Activated B cell treated with CpG ODN at 0.5 μM for 24 hours (primary cell): Measurements from ENCODE around the gene AGO3. TPM values are rescaled to one million over a fixed set of nuclear protein-coding genes. Genes with fewer than 3 reads are reported as not detected.
A peak's percentile ranks its signal among the peaks of the same experiment; 100 is the strongest.

ENCODE experiments used
- ATAC-seq: fragments of 200-7000 bp; cut with Tn5 transposase; one replicate; pipeline ENCODE4 v1.10.0; 2021; ENCODE audit warnings: low read depth, mild to moderate bottlenecking, moderate library complexity
- CTCF ChIA-PET: fragments of 350-600 bp; sonication (Branson Sonifier 250); formaldehyde crosslinking; loops from one replicate; lab custom pipeline; 2021; ENCODE audit warnings: antibody characterized with exemption; lab: Charles Lee
- POLR2A ChIA-PET: fragments of 350-600 bp; sonication (Branson Sonifier 250); formaldehyde crosslinking; loops from one replicate; lab custom pipeline; 2021; ENCODE audit warnings: antibody characterized with exemption; lab: Charles Lee
- DNase-seq: peaks from one replicate; pipeline ENCODE4 v3.0.0; 2022
- H3K27ac Mint-ChIP-seq: one replicate; pipeline ENCODE4 v1.8.0; 2020; ENCODE audit warnings: mixed read lengths
- H3K27me3 Mint-ChIP-seq: one replicate; pipeline ENCODE4 v1.8.0; 2021; ENCODE audit warnings: mixed read lengths
- H3K36me3 Mint-ChIP-seq: one replicate; pipeline ENCODE4 v1.8.0; 2021; ENCODE audit warnings: low read depth, mixed read lengths
- H3K4me1 Mint-ChIP-seq: one replicate; pipeline ENCODE4 v1.8.0; 2021; ENCODE audit warnings: mixed read lengths
- H3K4me3 Mint-ChIP-seq: one replicate; pipeline ENCODE4 v1.8.0; 2020; ENCODE audit warnings: mild to moderate bottlenecking, mixed read lengths
- H3K9me3 Mint-ChIP-seq: one replicate; pipeline ENCODE4 v1.8.0; 2020; ENCODE audit warnings: mixed read lengths
- CTCF ChIP-seq: fragments of 200-600 bp; IDR thresholded peaks from one replicate; pipeline ENCODE4 v1.8.0; 2022; ENCODE audit warnings: antibody characterized with exemption, mild to moderate bottlenecking
- intact Hi-C: fragments of 100-400 bp; cut with micrococcal nuclease; formaldehyde crosslinking; loops from one replicate; pipeline ENCODE4 v1.15.1; 2024
- total RNA-seq: library from RNA; stranded (reverse); gene quantifications from 2 replicates; pipeline ENCODE4 v1.2.3, GENCODE V29; 2022

The AGO3 gene
- total RNA-seq, 1 donor from 2014 or later, result 37.2 TPM

GRCh38 chr1:35883635-35884101 is 47.2 kb upstream of the AGO3 start:
- H3K4me3 Mint-ChIP-seq, result peak overlapping the region; percentile 95
- peak; percentile 6 for ATAC-seq
- H3K36me3 Mint-ChIP-seq, result peaks cover 8% of the 10 kb centered on the region
- DNase-seq, result peak; percentile 45
- peaks cover 53% of the 10 kb centered on the region for H3K4me1 Mint-ChIP-seq
- intact Hi-C loops, result loop anchor here (1.0 to 10.0 kb wide), 6 partner anchors 11 to 421 kb away; partner anchors contain the start of genes ADPRS, AGO3, AGO4 and CLSPN
- H3K9me3 Mint-ChIP-seq, result no peaks in the 10 kb centered on the region
- peak overlapping the region; percentile 80 for H3K27ac Mint-ChIP-seq
- ChIA-PET POLR2A (interaction anchor here (0.6 to 2.0 kb wide), 6 partner anchors 9 to 656 kb away, joined by 3 to 25 read pairs (median 6); partner anchors contain the start of gene AGO3), CTCF (interaction anchor here (0.6 to 1.4 kb wide), 7 partner anchors 8 to 108 kb away, joined by 3 to 7 read pairs (median 5); no protein-coding TSS in a partner anchor)
- H3K27me3 Mint-ChIP-seq, result peaks cover 4% of the 10 kb centered on the region
- no peak for TF ChIP-seq CTCF

- H3K4me1 Mint-ChIP-seq, result peaks cover 56% of the 10 kb centered on the region
- no peak for TF ChIP-seq CTCF
- intact Hi-C loops, result loop anchor here (5.0 to 10.0 kb wide), 2 partner anchors 78 to 420 kb away; partner anchors contain the start of genes AGO4 and SH3D21
- DNase-seq (no peak), ATAC-seq (no peak)
- peaks cover 1% of the 10 kb centered on the region for H3K27me3 Mint-ChIP-seq
- H3K27ac Mint-ChIP-seq, result peak overlapping the region; percentile 59
- peaks cover 17% of the 10 kb centered on the region for H3K36me3 Mint-ChIP-seq
- ChIA-PET POLR2A (no interaction called here), CTCF (no interaction called here)
- peak overlapping the region; percentile 59 for H3K4me3 Mint-ChIP-seq
- no peaks in the 10 kb centered on the region for H3K9me3 Mint-ChIP-seq
Measured at GRCh38 chr1:35884934-35885333, 46.0 kb upstream of the AGO3 start.

GRCh38 chr1:35885961-35886558 is 44.8 kb upstream of the AGO3 start:
- DNase-seq (no peak), ATAC-seq (no peak)
- intact Hi-C loops, result loop anchor here (10.0 kb wide), 1 partner anchor 419 kb away; the partner anchor contains the start of gene SH3D21
- H3K4me1 Mint-ChIP-seq, result peaks cover 56% of the 10 kb centered on the region
- H3K9me3 Mint-ChIP-seq, result no peaks in the 10 kb centered on the region
- no peaks in the 10 kb centered on the region for H3K27me3 Mint-ChIP-seq
- peak overlapping the region; percentile 8 for H3K4me3 Mint-ChIP-seq
- POLR2A ChIA-PET, result interaction anchor here (1.6 to 2.0 kb wide), 2 partner anchors 45 to 338 kb away, joined by 3 to 13 read pairs; partner anchors contain the start of genes AGO3 and THRAP3
- CTCF ChIA-PET, result no interaction called here
- peak overlapping the region; percentile 67 for H3K27ac Mint-ChIP-seq
- no peak for TF ChIP-seq CTCF
- peaks cover 25% of the 10 kb centered on the region for H3K36me3 Mint-ChIP-seq

- ChIA-PET CTCF (no interaction called here), POLR2A (interaction anchor here (0.6 to 2.0 kb wide), 4 partner anchors 16 to 337 kb away, joined by 3 to 13 read pairs (median 4); partner anchors contain the start of genes AGO3 and THRAP3)
- H3K27ac Mint-ChIP-seq, result peak overlapping the region; percentile 67
- DNase-seq, result peak; percentile 20
- H3K27me3 Mint-ChIP-seq, result no peaks in the 10 kb centered on the region
- no peak for ATAC-seq
- peak overlapping the region; percentile 8 for H3K4me3 Mint-ChIP-seq
- intact Hi-C loops, result loop anchor here (10.0 kb wide), 1 partner anchor 418 kb away; the partner anchor contains the start of gene SH3D21
- peaks cover 56% of the 10 kb centered on the region for H3K4me1 Mint-ChIP-seq
- peaks cover 28% of the 10 kb centered on the region for H3K36me3 Mint-ChIP-seq
- TF ChIP-seq CTCF, result no peak
- H3K9me3 Mint-ChIP-seq, result no peaks in the 10 kb centered on the region
Measured at GRCh38 chr1:35886577-35887431, 44.1 kb upstream of the AGO3 start.
